Subcutaneous abdominal adipose tissue (tissue), 5 donors: ENCODE data around the gene KHDRBS2.

ENCODE experiments used
- H3K27ac ChIP-seq: one replicate; pipeline ENCODE4 v1.7.0; 2013; ENCODE audit warnings: low read depth, mild to moderate bottlenecking, inconsistent platforms, low read length, moderate library complexity
- H3K27me3 ChIP-seq, 5 donors: one replicate each; pipeline ENCODE4 v1.7.0; 2013; ENCODE audit warnings: low read length in 5 of 5, inconsistent platforms in 1 of 5; ENCODE audit not compliant: control insufficient read depth in 5 of 5, insufficient read depth in 4 of 5
- H3K36me3 ChIP-seq, 5 donors: one replicate each; pipeline ENCODE4 v1.7.0; 2013; ENCODE audit warnings: low read length in 5 of 5; ENCODE audit not compliant: control insufficient read depth in 5 of 5, insufficient read depth in 5 of 5
- H3K4me1 ChIP-seq, 5 donors: one replicate each; pipeline ENCODE4 v1.7.0; 2013; ENCODE audit warnings: low read length in 5 of 5, mild to moderate bottlenecking in 3 of 5, moderate library complexity in 1 of 5; ENCODE audit not compliant: control insufficient read depth in 5 of 5, insufficient read depth in 5 of 5
- H3K4me3 ChIP-seq, 5 donors: one replicate each; pipeline ENCODE4 v1.7.0; 2013; ENCODE audit warnings: low read length in 5 of 5, low read depth in 1 of 5
- H3K9ac ChIP-seq, 5 donors: one replicate each; pipeline ENCODE4 v1.7.0; 2013; ENCODE audit warnings: low read length in 5 of 5, mild to moderate bottlenecking in 4 of 5, moderate library complexity in 3 of 5
- H3K9me3 ChIP-seq, 5 donors: one replicate each; pipeline ENCODE4 v1.7.0; 2013; ENCODE audit warnings: low read length in 5 of 5; ENCODE audit not compliant: control insufficient read depth in 5 of 5
- donor health status: healthy.
- donor health status: healthy.
- donor health status: healthy.
- donor health status: healthy.
- donor health status: healthy.

The KHDRBS2 gene

DNA sequence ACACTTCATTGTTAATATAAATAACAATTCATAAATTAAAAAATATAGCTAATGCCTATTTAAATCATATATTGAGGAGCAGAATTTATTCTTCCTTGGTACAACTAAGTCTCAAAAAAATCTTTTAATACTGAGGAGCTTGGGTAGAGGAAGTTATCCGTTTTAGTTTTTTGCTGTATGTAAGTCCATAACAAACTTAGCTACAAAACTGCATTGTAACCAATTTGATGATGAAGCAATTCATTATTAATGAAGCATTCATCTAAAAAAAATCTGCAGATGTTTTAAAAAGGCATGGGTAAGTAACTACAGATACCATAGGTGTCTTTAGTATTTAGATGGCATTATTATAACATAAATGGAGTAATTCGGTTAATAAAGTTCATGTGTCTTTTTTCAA is 1.3 kb downstream of the KHDRBS2 start:
- H3K9ac ChIP-seq: no peak overlapping the region
- no peak overlapping the region for H3K4me3 ChIP-seq
- peaks cover 2 to 14% (median 13%) of the 10 kb centered on the region in 5 donors for H3K4me1 ChIP-seq
- no peaks in the 10 kb centered on the region for H3K36me3 ChIP-seq
- H3K27me3 ChIP-seq: peaks cover 8 to 16% (median 10%) of the 10 kb centered on the region in 5 donors
- H3K9me3 ChIP-seq: no peaks in the 10 kb centered on the region
- no peak overlapping the region for H3K27ac ChIP-seq

DNA sequence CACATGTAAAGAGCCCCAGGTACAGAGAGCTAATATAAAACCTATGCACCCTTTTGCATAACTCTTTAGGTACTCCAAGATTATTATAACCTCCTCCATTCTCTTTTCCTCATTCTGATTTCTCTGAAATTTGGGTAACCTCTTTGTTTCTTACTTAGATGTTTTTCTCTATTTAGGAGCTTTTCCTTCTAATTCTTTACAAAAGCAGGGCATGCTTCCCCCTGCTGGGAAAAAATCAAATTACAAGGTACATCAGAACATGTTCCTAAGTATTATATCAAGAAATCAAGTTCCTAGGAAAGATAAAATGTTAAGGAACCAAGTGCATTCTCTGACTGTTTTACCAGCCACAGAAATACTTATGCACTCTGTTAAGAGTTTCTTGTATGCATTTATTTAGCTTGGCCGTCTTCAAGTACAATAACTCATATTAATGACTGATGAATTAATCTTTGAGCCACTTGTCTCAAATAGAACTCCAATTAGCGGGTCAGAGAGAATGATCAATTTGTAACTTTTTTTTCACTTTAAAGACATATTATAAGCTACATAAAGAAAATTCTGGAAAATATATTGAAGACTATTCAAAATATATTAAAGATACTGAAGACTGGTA is 2.1 kb downstream of the KHDRBS2 start:
- Histone ChIP-seq H3K9me3 (no peaks in the 10 kb centered on the region), H3K36me3 (no peaks in the 10 kb centered on the region), H3K27me3 (peaks cover 8 to 16% (median 10%) of the 10 kb centered on the region in 5 donors), H3K9ac (no peak overlapping the region), H3K27ac (no peak overlapping the region), H3K4me3 (no peak overlapping the region), H3K4me1 (peaks cover 2 to 14% (median 13%) of the 10 kb centered on the region in 5 donors)

DNA sequence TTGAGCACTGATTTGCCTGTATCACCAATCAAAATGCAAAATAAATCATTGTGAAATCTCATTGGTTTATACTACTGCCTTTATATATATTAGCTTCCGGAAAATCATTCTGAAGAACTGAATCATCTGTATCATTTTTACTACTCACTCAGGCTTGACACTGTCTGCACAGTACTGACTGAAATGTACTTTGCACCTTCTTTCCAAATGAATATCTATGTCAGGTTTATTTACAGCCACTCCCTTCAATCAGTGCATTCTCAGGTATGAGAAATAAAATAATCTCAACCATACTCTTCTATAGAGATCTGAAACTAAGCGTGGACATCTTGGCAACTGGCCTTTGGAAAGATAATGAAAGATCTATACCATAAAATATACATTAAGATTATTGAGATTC is 2.7 kb downstream of the KHDRBS2 start:
- Histone ChIP-seq H3K4me1 (peaks cover 2 to 14% (median 13%) of the 10 kb centered on the region in 5 donors), H3K36me3 (no peaks in the 10 kb centered on the region), H3K27ac (no peak overlapping the region), H3K4me3 (no peak overlapping the region), H3K27me3 (peaks cover 8 to 16% (median 10%) of the 10 kb centered on the region in 5 donors), H3K9ac (no peak overlapping the region), H3K9me3 (no peaks in the 10 kb centered on the region)

DNA sequence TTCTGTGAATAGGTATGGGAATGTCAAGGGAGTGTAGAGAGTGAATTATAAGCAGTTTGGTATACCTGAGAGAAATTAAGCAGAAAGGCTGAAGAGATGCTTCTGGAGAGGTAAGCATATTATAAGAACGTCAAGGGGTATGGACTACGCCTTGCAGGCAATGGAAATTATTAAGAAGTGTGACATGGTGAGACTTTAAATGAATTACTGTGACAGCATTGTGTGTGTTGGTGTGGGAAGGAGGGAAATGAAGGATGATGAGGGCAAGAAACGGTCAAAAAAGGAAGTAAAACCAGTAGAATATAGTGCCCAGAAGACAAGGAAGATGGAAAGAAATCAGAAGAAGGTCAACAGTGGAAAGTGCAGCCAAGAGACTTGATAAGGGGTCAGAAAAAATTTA is 5.9 kb downstream of the KHDRBS2 start:
- Histone ChIP-seq H3K36me3 (no peaks in the 10 kb centered on the region), H3K27ac (no peak overlapping the region), H3K4me3 (no peak overlapping the region), H3K4me1 (no peaks in the 10 kb centered on the region), H3K27me3 (peaks cover 0 to under 1% (median 0%) of the 10 kb centered on the region in 5 donors), H3K9me3 (no peaks in the 10 kb centered on the region), H3K9ac (no peak overlapping the region)

DNA sequence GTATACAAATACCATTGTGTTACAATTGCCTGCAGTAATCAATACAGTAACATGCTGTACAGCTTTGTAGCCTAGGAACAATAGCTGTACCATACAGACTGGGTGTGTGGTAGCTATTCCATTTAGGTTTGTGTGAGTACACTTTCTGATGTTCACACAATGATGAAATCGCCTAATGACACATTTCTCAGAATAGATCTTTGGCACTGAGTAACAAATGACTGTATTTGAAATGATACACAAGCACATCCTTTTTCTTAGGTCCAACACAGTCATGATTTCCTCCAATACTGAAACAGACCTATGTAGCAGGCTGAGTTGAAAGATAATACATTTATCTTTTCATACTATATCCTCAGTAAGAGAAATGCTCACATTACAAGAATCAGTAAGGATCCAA is 13.9 kb downstream of the KHDRBS2 start:
- no peak overlapping the region for H3K4me3 ChIP-seq
- H3K27ac ChIP-seq: no peak overlapping the region
- H3K36me3 ChIP-seq: no peaks in the 10 kb centered on the region
- H3K27me3 ChIP-seq: no peaks in the 10 kb centered on the region
- no peaks in the 10 kb centered on the region for H3K9me3 ChIP-seq
- H3K9ac ChIP-seq: no peak overlapping the region
- no peaks in the 10 kb centered on the region for H3K4me1 ChIP-seq

DNA sequence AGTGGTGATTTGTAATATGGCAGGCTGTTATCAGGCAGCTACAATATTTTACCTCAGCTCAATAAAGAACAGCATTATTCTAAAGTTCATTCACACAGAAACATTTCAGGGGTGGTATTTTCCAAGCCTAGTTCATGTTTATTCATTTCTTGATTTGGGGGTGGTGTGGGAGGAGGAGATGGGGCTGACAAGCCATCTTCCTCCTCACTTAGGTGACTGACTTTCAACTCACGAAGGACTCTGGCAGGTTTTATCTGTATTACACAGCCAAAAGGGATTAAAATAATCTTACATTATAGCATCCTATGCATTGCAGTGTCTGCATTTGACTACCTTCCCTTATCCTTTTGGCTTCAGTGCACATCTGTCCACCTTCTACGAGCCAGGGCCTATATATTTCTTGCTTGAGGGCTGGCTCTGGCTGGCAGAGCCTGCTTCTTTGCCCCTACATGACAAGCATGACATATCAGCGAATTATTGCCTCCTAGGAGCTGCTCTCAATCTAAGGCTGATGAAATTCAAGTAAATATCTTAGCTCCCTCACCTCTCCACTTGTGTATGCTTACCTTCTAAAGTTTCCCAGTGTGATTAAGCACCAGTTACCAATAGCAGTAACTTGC is 20.0 kb downstream of the KHDRBS2 start:
- Histone ChIP-seq H3K27ac (no peak overlapping the region), H3K4me1 (no peaks in the 10 kb centered on the region), H3K36me3 (no peaks in the 10 kb centered on the region), H3K4me3 (no peak overlapping the region), H3K9ac (no peak overlapping the region), H3K27me3 (no peaks in the 10 kb centered on the region), H3K9me3 (no peaks in the 10 kb centered on the region)

DNA sequence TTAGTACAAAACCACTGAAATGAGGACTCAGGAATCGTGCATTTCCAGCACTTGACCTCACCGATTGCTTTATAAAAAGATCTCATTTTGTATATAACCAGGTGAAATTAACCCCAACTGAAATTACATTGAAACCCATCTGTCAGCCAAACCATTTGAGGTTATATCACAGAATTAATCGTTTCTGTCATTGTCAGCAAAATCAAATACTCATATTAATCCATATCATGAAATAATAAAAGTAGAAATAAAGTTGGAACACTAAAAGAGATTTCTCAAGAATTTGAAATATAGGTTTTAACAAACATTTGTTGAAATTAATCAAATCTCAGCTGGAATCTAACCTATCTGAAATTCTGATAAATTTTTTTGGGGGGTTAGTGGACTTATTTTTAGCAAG is 23.7 kb downstream of the KHDRBS2 start:
- no peaks in the 10 kb centered on the region for H3K36me3 ChIP-seq
- no peaks in the 10 kb centered on the region for H3K27me3 ChIP-seq
- no peak overlapping the region for H3K4me3 ChIP-seq

DNA sequence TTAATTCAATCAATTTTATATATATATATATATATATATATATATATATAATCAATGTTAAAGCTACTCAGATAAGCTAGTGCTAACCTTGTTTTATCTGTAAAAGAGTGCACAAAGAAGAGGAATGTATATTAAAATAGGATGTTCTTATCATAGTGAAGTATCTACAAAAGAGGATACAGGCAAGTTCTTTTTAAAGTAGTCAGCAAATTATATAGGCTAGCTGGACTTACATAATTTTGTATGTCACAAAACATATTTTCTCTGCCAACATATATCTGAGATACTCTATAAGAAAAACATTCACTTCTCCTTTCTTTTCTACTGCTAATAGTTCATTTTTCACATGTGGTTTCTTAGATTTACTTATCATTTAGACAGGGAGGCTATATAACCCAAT is 39.9 kb downstream of the KHDRBS2 start:
- no peaks in the 10 kb centered on the region for H3K36me3 ChIP-seq
- H3K4me1 ChIP-seq: no peaks in the 10 kb centered on the region
- H3K9ac ChIP-seq: no peak overlapping the region
- no peaks in the 10 kb centered on the region for H3K27me3 ChIP-seq
- H3K4me3 ChIP-seq: no peak overlapping the region
- no peak overlapping the region for H3K27ac ChIP-seq
- no peaks in the 10 kb centered on the region for H3K9me3 ChIP-seq

More for the DNA sequence above, 23.7 kb downstream of the KHDRBS2 start:
- Histone ChIP-seq H3K9me3 (no peaks in the 10 kb centered on the region), H3K27ac (no peak overlapping the region), H3K4me1 (no peaks in the 10 kb centered on the region), H3K9ac (no peak overlapping the region)

DNA sequence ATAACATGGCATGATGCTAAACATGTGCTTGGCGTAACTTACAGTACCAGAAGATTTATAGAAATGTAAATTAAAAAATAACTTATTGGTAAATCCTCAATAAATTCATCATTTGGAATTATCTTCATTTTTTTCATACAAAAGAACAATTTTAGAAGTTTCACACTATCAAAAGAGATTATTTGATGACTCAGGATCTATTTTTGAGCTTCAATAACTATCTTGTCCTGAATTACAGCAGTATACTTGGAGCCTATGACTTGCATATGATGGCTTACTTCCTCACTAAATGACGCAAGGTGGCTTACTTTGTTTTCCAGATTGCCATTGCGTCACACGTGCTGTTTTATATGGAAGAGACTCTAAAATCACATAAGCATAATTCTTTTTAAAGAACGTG is 49.2 kb downstream of the KHDRBS2 start:
- Histone ChIP-seq H3K4me1 (no peaks in the 10 kb centered on the region), H3K27ac (no peak overlapping the region), H3K9ac (no peak overlapping the region), H3K9me3 (no peaks in the 10 kb centered on the region), H3K27me3 (no peaks in the 10 kb centered on the region), H3K4me3 (no peak overlapping the region), H3K36me3 (peaks cover 0 to 3% (median 0%) of the 10 kb centered on the region in 5 donors)

DNA sequence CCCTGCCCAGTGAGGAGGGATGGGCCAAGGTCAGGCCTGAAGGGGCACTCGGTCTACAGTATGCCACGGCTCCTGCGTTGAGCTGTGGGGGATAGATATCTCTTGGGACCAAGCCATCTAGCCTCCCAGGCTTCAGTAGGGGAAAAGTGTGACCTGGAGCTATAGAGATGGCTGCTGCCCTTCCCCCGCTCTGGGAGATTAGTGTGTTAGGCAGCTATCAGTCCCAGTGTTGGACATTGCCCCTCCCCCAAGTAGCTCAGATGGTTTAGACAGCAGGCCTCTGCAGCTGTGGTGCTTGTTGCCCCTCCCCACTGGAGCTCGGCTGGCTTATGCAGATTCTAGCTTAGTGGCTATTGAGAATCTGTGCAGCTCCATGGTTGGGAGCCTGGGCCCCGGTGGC is 56.8 kb downstream of the KHDRBS2 start:
- Histone ChIP-seq H3K9me3 (peaks cover 0 to 4% (median 0%) of the 10 kb centered on the region in 5 donors), H3K27me3 (no peaks in the 10 kb centered on the region), H3K4me1 (no peaks in the 10 kb centered on the region), H3K36me3 (peaks cover 0 to 3% (median 0%) of the 10 kb centered on the region in 5 donors), H3K9ac (no peak overlapping the region), H3K27ac (no peak overlapping the region), H3K4me3 (no peak overlapping the region)
